T-helper 1 cell treated with Interleukin-12 subunit alpha and Interleukin-12 subunit beta and Interleukin-4 antibody, amounts not matched to agents 30 ng/mL and 1 ng/mL, for 36 hours (primary cell): Measurements from ENCODE around the gene SEMA6A. TPM values are rescaled to one million over a fixed set of nuclear protein-coding genes. Genes with fewer than 3 reads are reported as not detected.
"Not testable (repeated sequence)": the region's sequence is repeated elsewhere in the genome, so short reads cannot be mapped to it uniquely, and the experiment has no call there.

Source experiments
- intact Hi-C: fragments of 100-400 bp; cut with micrococcal nuclease; formaldehyde crosslinking; loops from one replicate; pipeline ENCODE4 v1.15.1; 2024
- total RNA-seq: library from RNA; stranded (reverse); gene quantifications from 2 replicates; pipeline ENCODE4 v1.2.3, GENCODE V29; 2022

The SEMA6A gene
- total RNA-seq, 1 donor from 2014 or later: 0.15 TPM

GRCh38 chr5:116553366-116553765, 21.3 kb downstream of the SEMA6A start:
- intact Hi-C loops: no loop called here

- intact Hi-C loops: no loop called here
These were observed 24.5 kb downstream of the SEMA6A start for GRCh38 chr5:116550082-116550481.

- intact Hi-C loops: no loop called here
These were observed 27.9 kb downstream of the SEMA6A start for GRCh38 chr5:116546743-116547124.

GRCh38 chr5:116546033-116546742, 28.4 kb downstream of the SEMA6A start:
- intact Hi-C loops: no loop called here

GRCh38 chr5:116545465-116545864, 29.2 kb downstream of the SEMA6A start:
- intact Hi-C loops: not testable (repeated sequence)

- intact Hi-C loops: no loop called here
These were observed 29.9 kb downstream of the SEMA6A start for GRCh38 chr5:116544531-116545241.

- intact Hi-C loops: no loop called here
These were observed 31.1 kb downstream of the SEMA6A start for GRCh38 chr5:116543501-116543900.

GRCh38 chr5:116542619-116543018, 32.0 kb downstream of the SEMA6A start:
- intact Hi-C loops: no loop called here

GRCh38 chr5:116539222-116539621, 35.4 kb downstream of the SEMA6A start:
- intact Hi-C loops: no loop called here

- intact Hi-C loops: no loop called here
These were observed 38.1 kb downstream of the SEMA6A start for GRCh38 chr5:116536316-116537083.

- intact Hi-C loops: no loop called here
These were observed 39.5 kb downstream of the SEMA6A start for GRCh38 chr5:116534964-116535651.

- intact Hi-C loops: no loop called here
These were observed 41.7 kb downstream of the SEMA6A start for GRCh38 chr5:116532762-116533525.

GRCh38 chr5:116531635-116532034, 43.0 kb downstream of the SEMA6A start:
- intact Hi-C loops: no loop called here

GRCh38 chr5:116531117-116531516, 43.5 kb downstream of the SEMA6A start:
- intact Hi-C loops: no loop called here

GRCh38 chr5:116530276-116530675, 44.3 kb downstream of the SEMA6A start:
- intact Hi-C loops: no loop called here

- intact Hi-C loops: no loop called here
These were observed 45.0 kb downstream of the SEMA6A start for GRCh38 chr5:116529615-116530014.

- intact Hi-C loops: no loop called here
These were observed 45.9 kb downstream of the SEMA6A start for GRCh38 chr5:116528519-116529234.

- intact Hi-C loops: no loop called here
These were observed 47.0 kb downstream of the SEMA6A start for GRCh38 chr5:116527582-116527981.

- intact Hi-C loops: no loop called here
These were observed 48.9 kb downstream of the SEMA6A start for GRCh38 chr5:116525674-116526073.

GRCh38 chr5:116524966-116525365, 49.7 kb downstream of the SEMA6A start:
- intact Hi-C loops: no loop called here
